DND-41 (cell line): ENCODE data around the gene CLEC19A.

Experiments used
- CTCF ChIP-seq: IDR thresholded peaks from 2 replicates; pipeline ENCODE4 v1.5.1; 2012; ENCODE audit warnings: borderline replicate concordance, low read length, moderate library complexity, mild to moderate bottlenecking; ENCODE audit not compliant: poor library complexity, severe bottlenecking; ENCODE audit errors: extremely low read depth
- EZH2 ChIP-seq: IDR thresholded peaks from 3 replicates; pipeline ENCODE4 v1.6.1; 2012; ENCODE audit warnings: borderline replicate concordance, low read depth, mild to moderate bottlenecking, moderate library complexity, low read length, inconsistent platforms; ENCODE audit not compliant: severe bottlenecking

GRCh38 chr16:19308392-19308791 lies 22.9 kb downstream of the CLEC19A start:
- TF ChIP-seq CTCF: no peak
- no peak for TF ChIP-seq EZH2
